Measurements from ENCODE around the gene CPLX3.

The CPLX3 gene

GRCh38 chr15:74840851-74841775 lies 14.7 kb downstream of the CPLX3 start:
- Histone ChIP-seq H3K36me3 (ENCODE audit: control insufficient read depth in 1 of 2, insufficient read depth in 2 of 2, low read length in 2 of 2) (peaks cover 9 to 14% of the 10 kb centered on the region in 2 experiments), H3K4ac (ENCODE audit: low read depth, low read length) (no peak overlapping the region), H3K79me2 (ENCODE audit: control insufficient read depth, insufficient read depth, low read length, poor library complexity) (peaks cover 3% of the 10 kb centered on the region), H4K8ac (ENCODE audit: low read depth, low read length) (no peak overlapping the region), H3K4me2 (ENCODE audit: low read length) (no peak overlapping the region), H2AK5ac (ENCODE audit: low read length) (no peak overlapping the region), H3K27ac (ENCODE audit: low read depth, low read length) (no peak overlapping the region), H2BK5ac (ENCODE audit: low read depth, low read length, poor library complexity) (no peak overlapping the region), H2AFZ (ENCODE audit: insufficient read depth, low read length, poor library complexity) (no peak overlapping the region), H4K91ac (ENCODE audit: low read depth, low read length) (no peak overlapping the region), H3K23ac (ENCODE audit: low read length) (no peak overlapping the region), H2BK12ac (ENCODE audit: low read length) (no peak overlapping the region), H3K27me3 (ENCODE audit: insufficient read depth, low read length) (no peaks in the 10 kb centered on the region), H3K14ac (ENCODE audit: low read length) (no peak overlapping the region), H3K9ac (ENCODE audit: low read length) (no peak overlapping the region), H4K12ac (ENCODE audit: low read depth, low read length) (no peak overlapping the region), H3K4me3 (ENCODE audit: low read depth, low read length) (no peak overlapping the region), H2BK120ac (ENCODE audit: insufficient read depth, low read length, poor library complexity) (no peak overlapping the region), H3K9me3 (ENCODE audit: insufficient read depth, low read depth, low read length) (no peaks in the 10 kb centered on the region), H3K4me1 (ENCODE audit: control insufficient read depth in 1 of 2, insufficient read depth in 2 of 2, low read length in 2 of 2) (peaks cover 11 to 12% of the 10 kb centered on the region in 2 experiments), H3K79me1 (ENCODE audit: low read length) (peaks cover 6% of the 10 kb centered on the region), H3K18ac (ENCODE audit: low read length) (no peak overlapping the region)
- WGBS (ENCODE audit: extremely low coverage, insufficient coverage, insufficient read length) = no CpG with 5 or more reads among the region's 9 CpGs
- DNase-seq = no peak

GRCh38 chr15:74841891-74842373 lies 15.5 kb downstream of the CPLX3 start:
- Histone ChIP-seq H4K91ac (ENCODE audit: low read depth, low read length) (no peak overlapping the region), H3K4me1 (ENCODE audit: control insufficient read depth in 1 of 2, insufficient read depth in 2 of 2, low read length in 2 of 2) (peaks cover 11 to 12% of the 10 kb centered on the region in 2 experiments), H2AFZ (ENCODE audit: insufficient read depth, low read length, poor library complexity) (no peak overlapping the region), H3K9me3 (ENCODE audit: insufficient read depth, low read depth, low read length) (no peaks in the 10 kb centered on the region), H3K4me2 (ENCODE audit: low read length) (peak overlapping the region; percentile 95), H2BK12ac (ENCODE audit: low read length) (no peak overlapping the region), H3K27ac (ENCODE audit: low read depth, low read length) (peak overlapping the region; percentile 5), H4K12ac (ENCODE audit: low read depth, low read length) (no peak overlapping the region), H3K4me3 (ENCODE audit: low read depth, low read length) (no peak overlapping the region), H3K14ac (ENCODE audit: low read length) (no peak overlapping the region), H3K79me2 (ENCODE audit: control insufficient read depth, insufficient read depth, low read length, poor library complexity) (peaks cover 3% of the 10 kb centered on the region), H3K18ac (ENCODE audit: low read length) (no peak overlapping the region), H3K23ac (ENCODE audit: low read length) (no peak overlapping the region), H3K79me1 (ENCODE audit: low read length) (peaks cover 6% of the 10 kb centered on the region), H3K9ac (ENCODE audit: low read length) (no peak overlapping the region), H2BK5ac (ENCODE audit: low read depth, low read length, poor library complexity) (no peak overlapping the region), H4K8ac (ENCODE audit: low read depth, low read length) (peak overlapping the region; percentile 26), H3K36me3 (ENCODE audit: control insufficient read depth in 1 of 2, insufficient read depth in 2 of 2, low read length in 2 of 2) (peaks cover 9 to 16% of the 10 kb centered on the region in 2 experiments), H3K4ac (ENCODE audit: low read depth, low read length) (no peak overlapping the region), H3K27me3 (ENCODE audit: insufficient read depth, low read length) (no peaks in the 10 kb centered on the region), H2BK120ac (ENCODE audit: insufficient read depth, low read length, poor library complexity) (no peak overlapping the region), H2AK5ac (ENCODE audit: low read length) (no peak overlapping the region)
- no peak for DNase-seq
- WGBS (ENCODE audit: extremely low coverage, insufficient coverage, insufficient read length) = no CpG with 5 or more reads among the region's 14 CpGs

DNA sequence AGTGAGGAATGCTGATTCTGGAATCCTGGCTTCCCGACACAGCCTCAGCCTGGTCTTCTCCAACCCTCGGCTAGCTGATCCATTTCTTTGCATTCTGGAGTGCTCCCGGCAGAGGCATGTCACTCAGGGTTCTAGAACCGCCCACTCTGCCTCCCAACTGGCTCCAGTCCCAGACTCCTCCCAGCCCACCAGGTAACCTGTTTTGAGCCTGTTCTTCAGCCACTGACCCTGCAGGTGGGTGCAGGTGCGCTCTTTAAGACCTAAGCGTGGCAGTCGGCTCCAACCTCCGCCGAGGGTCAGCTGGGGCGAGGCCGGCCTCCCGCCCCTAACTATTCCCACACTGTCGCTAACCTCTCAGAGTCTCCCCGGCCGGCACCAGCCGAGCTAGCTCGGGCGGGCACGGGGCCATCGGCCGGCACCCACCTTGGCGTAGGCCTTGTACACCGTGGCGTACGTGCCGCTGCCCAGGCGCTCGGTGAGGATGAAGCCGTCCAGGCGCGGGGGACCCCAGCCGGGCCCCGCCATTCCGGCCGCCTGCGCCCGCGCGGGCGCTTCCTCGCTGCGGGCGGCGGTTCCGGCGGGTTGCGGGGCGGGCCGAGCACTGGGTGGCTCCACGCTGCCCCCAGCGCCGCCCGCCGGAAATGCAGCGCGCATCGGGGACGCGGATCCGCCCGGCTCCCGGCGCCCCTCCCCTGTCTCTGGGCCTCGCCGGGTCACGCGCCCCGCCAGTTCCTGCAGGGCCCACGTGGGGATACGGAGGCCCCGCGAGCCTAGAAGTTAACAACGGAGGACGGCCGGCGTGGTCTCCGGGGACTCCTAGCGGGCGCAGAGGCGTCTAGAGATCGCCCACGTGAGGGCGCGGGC lies 16.4 kb downstream of the CPLX3 start, which contains the start of gene ULK3:
TSS of gene ULK3 (minus strand) at position 576 of the 864 bp plus-strand sequence. CDS start at position 525, 51 bp downstream.
- no CpG with 5 or more reads among the region's 84 CpGs for WGBS (ENCODE audit: extremely low coverage, insufficient coverage, insufficient read length)
- peak within 1 kb of the TSS; percentile 84 for H2AFZ ChIP-seq (ENCODE audit: insufficient read depth, low read length, poor library complexity)

GRCh38 chr15:74843445-74843828 lies 17.0 kb downstream of the CPLX3 start:
- H3K4me2 ChIP-seq (ENCODE audit: low read length) = peak overlapping the region; percentile 95
- H2AK5ac ChIP-seq (ENCODE audit: low read length) = peak overlapping the region; percentile 60
- H2BK5ac ChIP-seq (ENCODE audit: low read depth, low read length, poor library complexity) = peak overlapping the region; percentile 78
- peaks cover 24 to 30% of the 10 kb centered on the region in 2 experiments for H3K36me3 ChIP-seq (ENCODE audit: control insufficient read depth in 1 of 2, insufficient read depth in 2 of 2, low read length in 2 of 2)
- H3K23ac ChIP-seq (ENCODE audit: low read length) = no peak overlapping the region
- peaks cover 6% of the 10 kb centered on the region for H3K79me1 ChIP-seq (ENCODE audit: low read length)
- no CpG with 5 or more reads among the region's 18 CpGs for WGBS (ENCODE audit: extremely low coverage, insufficient coverage, insufficient read length)
- H2AFZ ChIP-seq (ENCODE audit: insufficient read depth, low read length, poor library complexity) = peak overlapping the region; percentile 56
- peak overlapping the region; percentile 90 for H3K9ac ChIP-seq (ENCODE audit: low read length)
- peak overlapping the region; percentile 70 for H4K8ac ChIP-seq (ENCODE audit: low read depth, low read length)
- peak overlapping the region; percentile 72 for H3K27ac ChIP-seq (ENCODE audit: low read depth, low read length)
- peak overlapping the region; percentile 39 for H2BK120ac ChIP-seq (ENCODE audit: insufficient read depth, low read length, poor library complexity)
- H3K18ac ChIP-seq (ENCODE audit: low read length) = peak overlapping the region; percentile 60
- H3K4me3 ChIP-seq (ENCODE audit: low read depth, low read length) = peak overlapping the region; percentile 63
- no peak overlapping the region for H2BK12ac ChIP-seq (ENCODE audit: low read length)
- H3K79me2 ChIP-seq (ENCODE audit: control insufficient read depth, insufficient read depth, low read length, poor library complexity) = peaks cover 3% of the 10 kb centered on the region
- H3K9me3 ChIP-seq (ENCODE audit: insufficient read depth, low read depth, low read length) = no peaks in the 10 kb centered on the region
- peak overlapping the region; percentile 72 for H3K14ac ChIP-seq (ENCODE audit: low read length)
- H3K4me1 ChIP-seq (ENCODE audit: control insufficient read depth in 1 of 2, insufficient read depth in 2 of 2, low read length in 2 of 2) = peaks cover 11 to 12% of the 10 kb centered on the region in 2 experiments
- DNase-seq = no peak
- peak overlapping the region; percentile 48 for H3K4ac ChIP-seq (ENCODE audit: low read depth, low read length)
- H4K91ac ChIP-seq (ENCODE audit: low read depth, low read length) = peak overlapping the region; percentile 64
- no peaks in the 10 kb centered on the region for H3K27me3 ChIP-seq (ENCODE audit: insufficient read depth, low read length)
- peak overlapping the region; percentile 81 for H4K12ac ChIP-seq (ENCODE audit: low read depth, low read length)

More for the DNA sequence above, 16.4 kb downstream of the CPLX3 start, which contains the start of gene ULK3:
- Histone ChIP-seq H3K4ac (ENCODE audit: low read depth, low read length) (peak within 1 kb of the TSS; percentile 48), H3K79me1 (ENCODE audit: low read length) (peaks cover 6% of the 10 kb centered on the region), H3K4me3 (ENCODE audit: low read depth, low read length) (peak within 1 kb of the TSS; percentile 91), H4K8ac (ENCODE audit: low read depth, low read length) (peak within 1 kb of the TSS; percentile 92), H3K27me3 (ENCODE audit: insufficient read depth, low read length) (no peaks in the 10 kb centered on the region), H3K4me1 (ENCODE audit: control insufficient read depth in 1 of 2, insufficient read depth in 2 of 2, low read length in 2 of 2) (peaks cover 11 to 12% of the 10 kb centered on the region in 2 experiments), H4K12ac (ENCODE audit: low read depth, low read length) (peak within 1 kb of the TSS; percentile 81), H3K9ac (ENCODE audit: low read length) (peak within 1 kb of the TSS; percentile 90), H2BK5ac (ENCODE audit: low read depth, low read length, poor library complexity) (peak within 1 kb of the TSS; percentile 78), H3K27ac (ENCODE audit: low read depth, low read length) (peak within 1 kb of the TSS; percentile 81), H2BK120ac (ENCODE audit: insufficient read depth, low read length, poor library complexity) (peak within 1 kb of the TSS; percentile 55), H3K14ac (ENCODE audit: low read length) (peak within 1 kb of the TSS; percentile 72), H4K91ac (ENCODE audit: low read depth, low read length) (peak within 1 kb of the TSS; percentile 85), H3K9me3 (ENCODE audit: insufficient read depth, low read depth, low read length) (no peaks in the 10 kb centered on the region), H3K4me2 (ENCODE audit: low read length) (peak within 1 kb of the TSS; percentile 95), H2AK5ac (ENCODE audit: low read length) (peak within 1 kb of the TSS; percentile 60), H2BK12ac (ENCODE audit: low read length) (no peak within 1 kb of the TSS), H3K23ac (ENCODE audit: low read length) (no peak within 1 kb of the TSS), H3K18ac (ENCODE audit: low read length) (peak within 1 kb of the TSS; percentile 67), H3K79me2 (ENCODE audit: control insufficient read depth, insufficient read depth, low read length, poor library complexity) (peaks cover 3% of the 10 kb centered on the region), H3K36me3 (ENCODE audit: control insufficient read depth in 1 of 2, insufficient read depth in 2 of 2, low read length in 2 of 2) (peaks cover 18 to 24% of the 10 kb centered on the region in 2 experiments)
- peak; percentile 89 to 92 for DNase-seq

Measured in trophoblast cell (in vitro differentiated cells and primary cell).